HepG2 (cell line): ENCODE data around the gene MEF2B. TPM values are rescaled to one million over a fixed set of nuclear protein-coding genes. Genes with fewer than 3 reads are reported as not detected.
A peak's percentile ranks its signal among the peaks of the same experiment; 100 is the strongest.

ENCODE experiments used
- ETS1 ChIP-seq: sonication (generic); formaldehyde crosslinking; IDR thresholded peaks from 2 replicates; pipeline ENCODE4 v1.4.0; 2020; ENCODE audit warnings: missing genetic modification reagents
- HMG20A ChIP-seq: IDR thresholded peaks from 2 replicates; pipeline ENCODE4 v1.6.1; 2016; ENCODE audit warnings: borderline replicate concordance
- KAT8 ChIP-seq: IDR thresholded peaks from 2 replicates; pipeline ENCODE4 v1.6.1; 2016; ENCODE audit warnings: missing genetic modification reagents, missing compliant biosample characterization
- MED1 ChIP-seq: sonication (generic); formaldehyde crosslinking; IDR thresholded peaks from 2 replicates; pipeline ENCODE4 v1.4.0; 2020; ENCODE audit warnings: missing genetic modification reagents
- MLX ChIP-seq: IDR thresholded peaks from 2 replicates; pipeline ENCODE4 v1.6.1; 2016
- NR2F1 ChIP-seq, 2 experiments: fragments of 450-650 bp in 1 of 2; formaldehyde crosslinking in 1 of 2; IDR thresholded peaks; 2 replicates each; pipeline versions ENCODE4 v1.5.0 to v1.6.1; 2016 to 2020; ENCODE audit warnings: mild to moderate bottlenecking in 1 of 2, missing compliant biosample characterization in 1 of 2, missing genetic modification reagents in 1 of 2, moderate library complexity in 1 of 2
- PHF21A ChIP-seq: sonication (generic); formaldehyde crosslinking; IDR thresholded peaks from 2 replicates; pipeline ENCODE4 v1.5.0; 2020; ENCODE audit warnings: mild to moderate bottlenecking, missing genetic modification reagents
- PHF5A ChIP-seq: IDR thresholded peaks from one replicate; pipeline ENCODE4 v1.6.1; 2018; ENCODE audit warnings: low read depth, missing genetic modification reagents; ENCODE audit not compliant: unreplicated experiment
- PTBP1 ChIP-seq: fragments of 200-400 bp; formaldehyde crosslinking; IDR thresholded peaks from 2 replicates; pipeline ENCODE4 v1.6.1; 2018; ENCODE audit warnings: low read length, low read depth; ENCODE audit not compliant: poor library complexity, severe bottlenecking
- THRA ChIP-seq: sonication (generic); formaldehyde crosslinking; IDR thresholded peaks from 2 replicates; pipeline ENCODE4 v1.4.0; 2020; ENCODE audit warnings: missing genetic modification reagents, borderline replicate concordance
- ZHX1 ChIP-seq: sonication (generic); formaldehyde crosslinking; IDR thresholded peaks from 2 replicates; pipeline ENCODE4 v1.8.1; 2022; ENCODE audit warnings: low read depth, mild to moderate bottlenecking, missing genetic modification reagents
- ZNF18 ChIP-seq: sonication (generic); formaldehyde crosslinking; IDR thresholded peaks from 2 replicates; pipeline ENCODE4 v1.8.0; 2022; ENCODE audit warnings: mild to moderate bottlenecking, missing genetic modification reagents; ENCODE audit not compliant: insufficient replicate concordance
- ZNF205 ChIP-seq: IDR thresholded peaks from 2 replicates; pipeline ENCODE4 v1.6.1; 2018; ENCODE audit warnings: missing biosample characterization, missing genetic modification reagents
- ZNF251 ChIP-seq: sonication (generic); formaldehyde crosslinking; IDR thresholded peaks from 2 replicates; pipeline ENCODE4 v1.9.0; 2021; ENCODE audit warnings: mild to moderate bottlenecking, missing genetic modification reagents
- ZNF264 ChIP-seq: sonication (generic); formaldehyde crosslinking; IDR thresholded peaks from 2 replicates; pipeline ENCODE4 v1.4.0; 2020; ENCODE audit warnings: missing genetic modification reagents
- ZNF292 ChIP-seq: sonication (generic); formaldehyde crosslinking; IDR thresholded peaks from 2 replicates; pipeline ENCODE4 v1.8.1; 2022; ENCODE audit warnings: mild to moderate bottlenecking, low read depth, missing genetic modification reagents, borderline replicate concordance
- ZNF30 ChIP-seq: sonication (generic); formaldehyde crosslinking; IDR thresholded peaks from 2 replicates; pipeline ENCODE4 v1.5.0; 2020; ENCODE audit warnings: mild to moderate bottlenecking, missing genetic modification reagents
- ZNF441 ChIP-seq: sonication (generic); formaldehyde crosslinking; IDR thresholded peaks from 2 replicates; pipeline ENCODE4 v1.7.0; 2021; ENCODE audit warnings: missing genetic modification reagents, borderline replicate concordance
- ZNF549 ChIP-seq: sonication (generic); formaldehyde crosslinking; IDR thresholded peaks from 2 replicates; pipeline ENCODE4 v1.5.0; 2020; ENCODE audit warnings: missing genetic modification reagents
- ZNF607 ChIP-seq: sonication (generic); formaldehyde crosslinking; IDR thresholded peaks from 2 replicates; pipeline ENCODE4 v1.5.1; 2020; ENCODE audit warnings: missing genetic modification reagents, mild to moderate bottlenecking, borderline replicate concordance
- polyA plus RNA-seq, 8 experiments: library from polyadenylated mRNA; depleted of rRNA in 3 of 8; stranded (reverse) in 7 of 8; unstranded in 1 of 8; fragments of >200 nt; fragmentation: Illumina TruSeq in 4 of 8; extraction: Trizol in 4 of 8; gene quantifications; 2 replicates each; pipeline versions ENCODE4 v1.2.1 to v1.2.3, GENCODE V29; 2011 to 2016; ENCODE audit warnings: low read depth in 4 of 8, missing spikeins in 1 of 8, mixed read lengths in 1 of 8; ENCODE audit not compliant: insufficient read depth in 1 of 8
- total RNA-seq, 5 experiments: library from RNA; depleted of rRNA; stranded (reverse); fragments of >200 nt; fragmentation: Illumina TruSeq; extraction: Trizol; gene quantifications; 2 replicates each; pipeline ENCODE4 v1.2.3, GENCODE V29; 2016; ENCODE audit warnings: low read depth in 1 of 5

MEF2B gene
- total and polyA plus RNA-seq, 2 of the 13 experiments (the other 11 are each of a cell fraction or from before 2014, with no cell fraction given), result 1.2 to 1.7 TPM

GRCh38 chr19:19098703-19099632 is 71.1 kb downstream of the MEF2B start (continued):
- no peak; the same call in none of the 2 replicates for TF ChIP-seq ZNF264 (CRISPR knock-in tag)
- no peak for TF ChIP-seq ZNF549 (CRISPR knock-in tag)
- peak; percentile 75; the same call in 1 of the 2 replicates for TF ChIP-seq ZNF205 (CRISPR knock-in tag)
- TF ChIP-seq MLX (CRISPR knock-in tag), result peak; percentile 76
- peak; percentile 57; the same call in 1 of the 2 replicates for TF ChIP-seq HMG20A (CRISPR knock-in tag)
- peak; percentile 63 for TF ChIP-seq KAT8 (CRISPR knock-in tag)
- TF ChIP-seq ZNF251 (CRISPR knock-in tag), result no peak
- no peak for TF ChIP-seq ZNF441
- no peak for TF ChIP-seq PTBP1
- no peak; the same call in 1 of the 2 replicates for TF ChIP-seq ZNF607 (CRISPR knock-in tag)
- peak; percentile 79 for TF ChIP-seq PHF21A
- TF ChIP-seq MED1 (CRISPR knock-in tag), result peak; percentile 87
- TF ChIP-seq THRA (CRISPR knock-in tag), result peak; percentile 86
- peak; percentile 53 for TF ChIP-seq ZNF18 (CRISPR knock-in tag)
- TF ChIP-seq ETS1 (CRISPR knock-in tag), result no peak
- TF ChIP-seq NR2F1 (CRISPR knock-in tag; IDR thresholded peaks at IDR 0.05), result no peak
- peak; percentile 59 for TF ChIP-seq PHF5A
- TF ChIP-seq ZNF30 (CRISPR knock-in tag), result no peak
- TF ChIP-seq ZHX1 (CRISPR knock-in tag), result no peak
- TF ChIP-seq ZNF292 (CRISPR knock-in tag), result peak; percentile 91
